Measurements from ENCODE around the gene TMEM101.

TMEM101 gene

GRCh38 chr17:44014437-44015172 is at the start of gene TMEM101:
Gene TMEM101, minus strand, starts transcription at chr17:44014963. Its CDS starts 11 bp downstream, at chr17:44014952.
- Histone ChIP-seq H3K9me2 (replicated peaks; ENCODE audit: insufficient read depth, low read length) (no peaks in the 10 kb centered on the region), H3K9me3 (ENCODE audit: insufficient read depth, low read length) (no peaks in the 10 kb centered on the region), H4K20me1 (ENCODE audit: low read depth, low read length) (no peaks in the 10 kb centered on the region), H3K27me3 (ENCODE audit: low read length) (no peaks in the 10 kb centered on the region), H3K79me2 (ENCODE audit: insufficient read depth, low read length) (no peaks in the 10 kb centered on the region), H2AFZ (ENCODE audit: low read depth, low read length, severe bottlenecking) (peak within 1 kb of the TSS; percentile 79), H3K4me3 (ENCODE audit: insufficient read depth, low read length, poor library complexity, severe bottlenecking) (peak within 1 kb of the TSS; percentile 77), H3F3A (ENCODE audit: insufficient read depth) (no peaks in the 10 kb centered on the region), H3K4me2 (ENCODE audit: low read depth, low read length, poor library complexity, severe bottlenecking) (peak within 1 kb of the TSS; percentile 67), H3K36me3 (ENCODE audit: low read length) (no peaks in the 10 kb centered on the region), H3K9ac (ENCODE audit: low read length) (peak within 1 kb of the TSS; percentile 87), H3K27ac (ENCODE audit: low read depth, low read length) (no peak within 1 kb of the TSS; the same call in 1 of the 2 replicates)
- TF ChIP-seq, protein P1, sequence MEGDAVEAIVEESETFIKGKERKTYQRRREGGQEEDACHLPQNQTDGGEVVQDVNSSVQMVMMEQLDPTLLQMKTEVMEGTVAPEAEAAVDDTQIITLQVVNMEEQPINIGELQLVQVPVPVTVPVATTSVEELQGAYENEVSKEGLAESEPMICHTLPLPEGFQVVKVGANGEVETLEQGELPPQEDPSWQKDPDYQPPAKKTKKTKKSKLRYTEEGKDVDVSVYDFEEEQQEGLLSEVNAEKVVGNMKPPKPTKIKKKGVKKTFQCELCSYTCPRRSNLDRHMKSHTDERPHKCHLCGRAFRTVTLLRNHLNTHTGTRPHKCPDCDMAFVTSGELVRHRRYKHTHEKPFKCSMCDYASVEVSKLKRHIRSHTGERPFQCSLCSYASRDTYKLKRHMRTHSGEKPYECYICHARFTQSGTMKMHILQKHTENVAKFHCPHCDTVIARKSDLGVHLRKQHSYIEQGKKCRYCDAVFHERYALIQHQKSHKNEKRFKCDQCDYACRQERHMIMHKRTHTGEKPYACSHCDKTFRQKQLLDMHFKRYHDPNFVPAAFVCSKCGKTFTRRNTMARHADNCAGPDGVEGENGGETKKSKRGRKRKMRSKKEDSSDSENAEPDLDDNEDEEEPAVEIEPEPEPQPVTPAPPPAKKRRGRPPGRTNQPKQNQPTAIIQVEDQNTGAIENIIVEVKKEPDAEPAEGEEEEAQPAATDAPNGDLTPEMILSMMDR (IDR thresholded peaks at IDR 0.05; ENCODE audit: insufficient read depth, low read length, poor library complexity, severe bottlenecking), result no peak
- TF ChIP-seq EZH2phosphoT487 (conservative IDR thresholded peaks at IDR 0.05; ENCODE audit: low read length), result no peak

GRCh38 chr17:44063704-44064639 is 49.2 kb upstream of the TMEM101 start:
- Histone ChIP-seq H3K27me3 (ENCODE audit: low read length) (no peaks in the 10 kb centered on the region), H3K4me3 (ENCODE audit: insufficient read depth, low read length, poor library complexity, severe bottlenecking) (no peak overlapping the region), H3F3A (ENCODE audit: insufficient read depth) (peaks cover 15% of the 10 kb centered on the region), H3K27ac (ENCODE audit: low read depth, low read length) (0 out of 2 replicates have a peak overlapping the region, but pooled peaks have one; percentile 33), H3K9me2 (replicated peaks; ENCODE audit: insufficient read depth, low read length) (no peaks in the 10 kb centered on the region), H3K9ac (ENCODE audit: low read length) (no peak overlapping the region), H2AFZ (ENCODE audit: low read depth, low read length, severe bottlenecking) (no peak overlapping the region), H4K20me1 (ENCODE audit: low read depth, low read length) (no peaks in the 10 kb centered on the region), H3K36me3 (ENCODE audit: low read length) (peaks cover 19% of the 10 kb centered on the region; the same call in 1 of the 2 replicates), H3K4me2 (ENCODE audit: low read depth, low read length, poor library complexity, severe bottlenecking) (peak overlapping the region; percentile 24), H3K79me2 (ENCODE audit: insufficient read depth, low read length) (peaks cover 73% of the 10 kb centered on the region), H3K9me3 (ENCODE audit: insufficient read depth, low read length) (no peaks in the 10 kb centered on the region)
- no peak for TF ChIP-seq EZH2phosphoT487 (conservative IDR thresholded peaks at IDR 0.05; ENCODE audit: low read length)
- TF ChIP-seq, protein P1 (IDR thresholded peaks at IDR 0.05; ENCODE audit: insufficient read depth, low read length, poor library complexity, severe bottlenecking), result no peak

DNA sequence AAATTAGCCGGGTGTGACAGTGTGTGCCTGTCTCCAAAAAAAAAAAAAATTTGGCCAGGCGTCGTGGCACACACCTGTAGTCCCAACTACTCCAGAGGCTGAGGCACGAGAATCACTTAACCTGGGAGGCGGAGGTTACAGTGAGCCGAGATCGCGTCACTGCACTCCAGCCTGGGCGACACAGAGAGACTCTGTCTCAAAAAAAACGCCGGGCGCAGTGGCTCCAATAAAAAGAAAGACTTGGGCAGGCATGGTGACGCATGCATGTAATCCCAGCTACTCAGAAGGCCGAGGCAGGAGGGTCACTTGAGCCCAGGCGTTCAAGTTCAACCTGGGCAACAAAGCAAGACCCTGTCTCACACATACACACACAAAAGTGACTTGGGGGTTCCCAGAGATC is 48.1 kb upstream of the TMEM101 start:
- peaks cover 19% of the 10 kb centered on the region; the same call in 1 of the 2 replicates for H3K36me3 ChIP-seq (ENCODE audit: low read length)
- H3K4me2 ChIP-seq (ENCODE audit: low read depth, low read length, poor library complexity, severe bottlenecking), result no peak overlapping the region
- H3K9ac ChIP-seq (ENCODE audit: low read length), result no peak overlapping the region
- no peak overlapping the region for H3K27ac ChIP-seq (ENCODE audit: low read depth, low read length)
- no peaks in the 10 kb centered on the region for H3K27me3 ChIP-seq (ENCODE audit: low read length)
- peaks cover 84% of the 10 kb centered on the region for H3K79me2 ChIP-seq (ENCODE audit: insufficient read depth, low read length)
- no peak for TF ChIP-seq EZH2phosphoT487 (conservative IDR thresholded peaks at IDR 0.05; ENCODE audit: low read length)
- TF ChIP-seq, protein P1 (IDR thresholded peaks at IDR 0.05; ENCODE audit: insufficient read depth, low read length, poor library complexity, severe bottlenecking), result no peak
- peaks cover 13% of the 10 kb centered on the region for H3F3A ChIP-seq (ENCODE audit: insufficient read depth)
- no peaks in the 10 kb centered on the region for H3K9me2 ChIP-seq (replicated peaks; ENCODE audit: insufficient read depth, low read length)
- no peaks in the 10 kb centered on the region for H3K9me3 ChIP-seq (ENCODE audit: insufficient read depth, low read length)
- H3K4me3 ChIP-seq (ENCODE audit: insufficient read depth, low read length, poor library complexity, severe bottlenecking), result no peak overlapping the region
- no peak overlapping the region for H2AFZ ChIP-seq (ENCODE audit: low read depth, low read length, severe bottlenecking)
- H4K20me1 ChIP-seq (ENCODE audit: low read depth, low read length), result no peaks in the 10 kb centered on the region
